H1 (cell line): ENCODE results near the gene OMP. TPM values are rescaled to one million over a fixed set of nuclear protein-coding genes. Genes with fewer than 3 reads are reported as not detected.

Source experiments
- ATF2 ChIP-seq: IDR thresholded peaks from 2 replicates; pipeline ENCODE4 v1.6.1; 2012; ENCODE audit warnings: low read length, inconsistent platforms
- CHD1 ChIP-seq: IDR thresholded peaks from 2 replicates; pipeline ENCODE4 v1.6.1; 2012; ENCODE audit warnings: low read depth, low read length, improper control_type of control experiment
- CHD2 ChIP-seq: IDR thresholded peaks from 2 replicates; pipeline ENCODE4 v1.6.1; 2012; ENCODE audit warnings: low read length, improper control_type of control experiment
- RXRA ChIP-seq: IDR thresholded peaks from 2 replicates; pipeline ENCODE4 v1.6.1; 2011; ENCODE audit warnings: low read depth, mild to moderate bottlenecking, low read length, moderate library complexity; ENCODE audit not compliant: insufficient read depth
- SRF ChIP-seq: IDR thresholded peaks from 2 replicates; pipeline ENCODE4 v1.6.1; 2011; ENCODE audit warnings: mild to moderate bottlenecking, low read depth, low read length, moderate library complexity
- polyA plus RNA-seq, 7 experiments: library from polyadenylated mRNA; depleted of rRNA in 3 of 7; stranded (reverse) in 5 of 7; unstranded in 2 of 7; fragments of >200 nt in 5 of 7; fragments of 200-250 nt in 2 of 7; gene quantifications; 1 replicate in 5 of 7; 2 replicates in 1 of 7; 4 replicates in 1 of 7; pipeline versions ENCODE4 v1.2.1 to v1.2.3, GENCODE V29; 2011 to 2013; ENCODE audit warnings: missing spikeins in 2 of 7, mixed read lengths in 2 of 7
- total RNA-seq: library from RNA; stranded (reverse); fragmentation: NEBNext Ultra II Directional; extraction: Animal tissue kit (Norgen Biotek cat#: 25700); gene quantifications from 2 replicates; pipeline ENCODE4 v1.2.1, GENCODE V29; 2021

The OMP gene
- total and polyA plus RNA-seq, 2 of the 8 experiments (the other 6 are each of a cell fraction or from before 2014, with no cell fraction given), result not detected

GRCh38 chr11:77146261-77147035 lies 43.8 kb downstream of the OMP start (continued):
- TF ChIP-seq ATF2 (no peak), CHD1 (no peak), SRF (no peak), CHD2 (no peak), RXRA (no peak)
